Mesenchymal stem cell (in vitro differentiated cells and primary cell): ENCODE measurements around the gene ETV1.
A peak's percentile ranks its signal among the peaks of the same experiment; 100 is the strongest.

Experiments used
- DNase-seq: peaks from one replicate; pipeline ENCODE4 v3.0.0-alpha.2; 2013
- H2AFZ ChIP-seq: one replicate; pipeline ENCODE4 v1.6.1; 2013; ENCODE audit warnings: low read depth, mild to moderate bottlenecking, control low read depth, inconsistent platforms, low read length, moderate library complexity
- H2AK5ac ChIP-seq: 2 replicates; pipeline ENCODE4 v1.6.1; 2013; ENCODE audit warnings: low read length, moderate library complexity, mild to moderate bottlenecking, inconsistent platforms; ENCODE audit not compliant: severe bottlenecking
- H2BK120ac ChIP-seq: one replicate; pipeline ENCODE4 v1.6.1; 2013; ENCODE audit warnings: low read depth, mild to moderate bottlenecking, inconsistent platforms, low read length, moderate library complexity
- H2BK12ac ChIP-seq, 2 experiments: one replicate each; pipeline ENCODE4 v1.6.1; 2013; ENCODE audit warnings: inconsistent platforms in 2 of 2, low read length in 2 of 2, mild to moderate bottlenecking in 2 of 2, moderate library complexity in 2 of 2, control low read depth in 1 of 2
- H2BK15ac ChIP-seq: one replicate; pipeline ENCODE4 v1.6.1; 2013; ENCODE audit warnings: mild to moderate bottlenecking, low read depth, inconsistent platforms; ENCODE audit not compliant: poor library complexity, severe bottlenecking
- H2BK5ac ChIP-seq: 2 replicates; pipeline ENCODE4 v1.6.1; 2013; ENCODE audit warnings: low read depth, mild to moderate bottlenecking, low read length, control low read depth, inconsistent platforms; ENCODE audit not compliant: poor library complexity, severe bottlenecking
- H3K14ac ChIP-seq, 2 experiments: one replicate each; pipeline ENCODE4 v1.6.1; 2013; ENCODE audit warnings: inconsistent platforms in 2 of 2, low read length in 2 of 2, control low read depth in 1 of 2, mild to moderate bottlenecking in 1 of 2, moderate library complexity in 1 of 2
- H3K18ac ChIP-seq, 2 experiments: one replicate each; pipeline ENCODE4 v1.6.1; 2013; ENCODE audit warnings: inconsistent platforms in 2 of 2, low read length in 2 of 2, control low read depth in 1 of 2, low read depth in 1 of 2, mild to moderate bottlenecking in 1 of 2
- H3K23ac ChIP-seq, 2 experiments: one replicate each; pipeline ENCODE4 v1.6.1; 2013; ENCODE audit warnings: inconsistent platforms in 2 of 2, low read length in 2 of 2, mild to moderate bottlenecking in 2 of 2, moderate library complexity in 2 of 2, control low read depth in 1 of 2
- H3K27ac ChIP-seq: 2 replicates; pipeline ENCODE4 v1.5.1; 2013; ENCODE audit warnings: mild to moderate bottlenecking, moderate library complexity, low read length, control low read depth, inconsistent platforms; ENCODE audit not compliant: poor library complexity, severe bottlenecking
- H3K27me3 ChIP-seq, 2 experiments: 2 replicates each; pipeline versions ENCODE4 v1.6.1 to v1.7.0; 2013; ENCODE audit warnings: low read length in 2 of 2, mild to moderate bottlenecking in 2 of 2, moderate library complexity in 2 of 2, control low read depth in 1 of 2, inconsistent platforms in 1 of 2; ENCODE audit not compliant: control insufficient read depth in 1 of 2, insufficient read depth in 1 of 2
- H3K36me3 ChIP-seq, 2 experiments: 2 replicates each; pipeline versions ENCODE4 v1.6.1 to v1.7.0; 2013; ENCODE audit warnings: low read length in 2 of 2, control low read depth in 1 of 2, inconsistent platforms in 1 of 2, low read depth in 1 of 2, mild to moderate bottlenecking in 1 of 2; ENCODE audit not compliant: insufficient read depth in 2 of 2, control insufficient read depth in 1 of 2
- H3K4ac ChIP-seq, 2 experiments: one replicate each; pipeline ENCODE4 v1.6.1; 2013; ENCODE audit warnings: inconsistent platforms in 2 of 2, low read length in 2 of 2, mild to moderate bottlenecking in 2 of 2, moderate library complexity in 2 of 2, control low read depth in 1 of 2, low read depth in 1 of 2
- H3K4me1 ChIP-seq: 2 replicates; pipeline ENCODE4 v1.6.1; 2013; ENCODE audit warnings: low read depth, low read length, control low read depth; ENCODE audit not compliant: control insufficient read depth, insufficient read depth
- H3K4me2 ChIP-seq: 2 replicates; pipeline ENCODE4 v1.6.1; 2013; ENCODE audit warnings: low read length, mild to moderate bottlenecking, inconsistent platforms; ENCODE audit not compliant: poor library complexity, severe bottlenecking
- H3K4me3 ChIP-seq, 2 experiments: 2 replicates each; pipeline versions ENCODE4 v1.5.1 to v1.7.0; 2013; ENCODE audit warnings: low read length in 2 of 2, mild to moderate bottlenecking in 2 of 2, control low read depth in 1 of 2, low read depth in 1 of 2; ENCODE audit not compliant: insufficient read depth in 1 of 2
- H3K79me1 ChIP-seq: replicated peaks from 2 replicates; pipeline ENCODE4 v1.6.1; 2013; ENCODE audit warnings: mild to moderate bottlenecking, control low read depth, low read length, inconsistent platforms; ENCODE audit not compliant: poor library complexity, severe bottlenecking
- H3K9ac ChIP-seq: 2 replicates; pipeline ENCODE4 v1.7.0; 2013; ENCODE audit warnings: mild to moderate bottlenecking, low read length, moderate library complexity
- H3K9me3 ChIP-seq: 2 replicates; pipeline ENCODE4 v1.7.0; 2013; ENCODE audit warnings: mild to moderate bottlenecking, low read length; ENCODE audit not compliant: control insufficient read depth
- H4K8ac ChIP-seq: one replicate; pipeline ENCODE4 v1.6.1; 2013; ENCODE audit warnings: inconsistent platforms, mild to moderate bottlenecking, low read length, moderate library complexity
- H4K91ac ChIP-seq: one replicate; pipeline ENCODE4 v1.6.1; 2013; ENCODE audit warnings: mild to moderate bottlenecking, low read length, inconsistent platforms
- WGBS: methylation state at CpG from one replicate; pipeline ENCODE4 v1.1.7; 2013; ENCODE audit warnings: mixed read lengths; 5-methylcytosine and 5-hydroxymethylcytosine counted together

The ETV1 gene

GRCh38 chr7:13998866-13999265 lies 9.4 kb upstream of the ETV1 start:
- Histone ChIP-seq H3K36me3 (no peaks in the 10 kb centered on the region), H4K8ac (no peak overlapping the region), H3K79me1 (no peaks in the 10 kb centered on the region), H3K4me3 (no peak overlapping the region), H2BK12ac (no peak overlapping the region), H3K4ac (no peak overlapping the region), H3K4me2 (no peak overlapping the region), H2AFZ (no peak overlapping the region), H3K18ac (no peak overlapping the region), H3K4me1 (no peaks in the 10 kb centered on the region), H3K27me3 (no peaks in the 10 kb centered on the region), H3K27ac (no peak overlapping the region), H2AK5ac (no peak overlapping the region), H3K23ac (no peak overlapping the region), H2BK120ac (no peak overlapping the region), H3K9me3 (no peaks in the 10 kb centered on the region), H3K14ac (no peak overlapping the region), H4K91ac (no peak overlapping the region), H2BK5ac (no peak overlapping the region), H3K9ac (no peak overlapping the region), H2BK15ac (no peak overlapping the region)
- no peak for DNase-seq
- 87% methylated on average over 4 of the region's 5 CpGs for WGBS

GRCh38 chr7:13992596-13992964 lies 3.1 kb upstream of the ETV1 start:
- Histone ChIP-seq H3K18ac (no peak overlapping the region), H3K23ac (no peak overlapping the region), H3K9me3 (no peaks in the 10 kb centered on the region), H3K4me3 (peak overlapping the region in 1 of 2 experiments; percentile 94), H2BK15ac (no peak overlapping the region), H4K91ac (no peak overlapping the region), H2BK5ac (no peak overlapping the region), H3K9ac (peak overlapping the region; percentile 97), H3K27me3 (no peaks in the 10 kb centered on the region), H2AFZ (no peak overlapping the region), H2AK5ac (peak overlapping the region; percentile 17), H3K36me3 (no peaks in the 10 kb centered on the region), H3K27ac (no peak overlapping the region), H3K4me2 (no peak overlapping the region), H2BK12ac (no peak overlapping the region), H3K4ac (no peak overlapping the region), H3K14ac (no peak overlapping the region), H3K4me1 (peaks cover 1% of the 10 kb centered on the region), H2BK120ac (no peak overlapping the region), H4K8ac (no peak overlapping the region), H3K79me1 (peaks cover 1% of the 10 kb centered on the region)
- 100% methylated on average over 1 of the region's 1 CpG for WGBS
- DNase-seq: no peak

- peak overlapping the region; percentile 95 for H3K27ac ChIP-seq
- peak overlapping the region; percentile 90 for H4K8ac ChIP-seq
- peak overlapping the region; percentile 80 to 91 for H3K18ac ChIP-seq
- H3K36me3 ChIP-seq: no peaks in the 10 kb centered on the region
- peak overlapping the region; percentile 87 for H2BK120ac ChIP-seq
- no peaks in the 10 kb centered on the region for H3K9me3 ChIP-seq
- H2BK5ac ChIP-seq: no peak overlapping the region
- no peak for DNase-seq
- H3K4me3 ChIP-seq: peak overlapping the region in 1 of 2 experiments; percentile 94
- peak overlapping the region; percentile 91 for H2AK5ac ChIP-seq
- no peak overlapping the region for H3K14ac ChIP-seq
- H3K23ac ChIP-seq: no peak overlapping the region
- H4K91ac ChIP-seq: peak overlapping the region; percentile 56
- H3K27me3 ChIP-seq: no peaks in the 10 kb centered on the region
- H2AFZ ChIP-seq: peak overlapping the region; percentile 63
- peak overlapping the region; percentile 97 for H3K9ac ChIP-seq
- H2BK15ac ChIP-seq: no peak overlapping the region
- H3K4ac ChIP-seq: peak overlapping the region in 1 of 2 experiments; percentile 94
- 94% methylated on average over 11 of the region's 12 CpGs for WGBS
- peaks cover 1% of the 10 kb centered on the region for H3K4me1 ChIP-seq
- H3K4me2 ChIP-seq: peak overlapping the region; percentile 74
- peaks cover 1% of the 10 kb centered on the region for H3K79me1 ChIP-seq
- H2BK12ac ChIP-seq: peak overlapping the region in 1 of 2 experiments; percentile 94
Measured at GRCh38 chr7:13991791-13992595, 2.5 kb upstream of the ETV1 start.

GRCh38 chr7:13990984-13991790 lies 1.7 kb upstream of the ETV1 start:
- Histone ChIP-seq H2BK12ac (no peak overlapping the region), H4K91ac (peak overlapping the region; percentile 46), H3K14ac (no peak overlapping the region), H3K36me3 (peaks cover 0 to 3% of the 10 kb centered on the region in 2 experiments), H2AK5ac (no peak overlapping the region), H3K27ac (peak overlapping the region; percentile 95), H2BK120ac (no peak overlapping the region), H3K23ac (no peak overlapping the region), H3K79me1 (peaks cover 1% of the 10 kb centered on the region), H2AFZ (no peak overlapping the region), H3K4me3 (peak overlapping the region; percentile 66 to 94), H3K27me3 (no peaks in the 10 kb centered on the region), H4K8ac (peak overlapping the region; percentile 61), H2BK5ac (no peak overlapping the region), H3K4ac (peak overlapping the region in 1 of 2 experiments; percentile 73), H3K9ac (peak overlapping the region; percentile 97), H3K4me1 (peaks cover 1% of the 10 kb centered on the region), H3K4me2 (peak overlapping the region; percentile 93), H3K18ac (peak overlapping the region; percentile 63 to 85), H2BK15ac (no peak overlapping the region), H3K9me3 (no peaks in the 10 kb centered on the region)
- under 1% methylated on average over 32 of the region's 38 CpGs for WGBS
- DNase-seq: peak; percentile 99
